Measurements from ENCODE around the gene AKR1B1.

Gene AKR1B1

DNA sequence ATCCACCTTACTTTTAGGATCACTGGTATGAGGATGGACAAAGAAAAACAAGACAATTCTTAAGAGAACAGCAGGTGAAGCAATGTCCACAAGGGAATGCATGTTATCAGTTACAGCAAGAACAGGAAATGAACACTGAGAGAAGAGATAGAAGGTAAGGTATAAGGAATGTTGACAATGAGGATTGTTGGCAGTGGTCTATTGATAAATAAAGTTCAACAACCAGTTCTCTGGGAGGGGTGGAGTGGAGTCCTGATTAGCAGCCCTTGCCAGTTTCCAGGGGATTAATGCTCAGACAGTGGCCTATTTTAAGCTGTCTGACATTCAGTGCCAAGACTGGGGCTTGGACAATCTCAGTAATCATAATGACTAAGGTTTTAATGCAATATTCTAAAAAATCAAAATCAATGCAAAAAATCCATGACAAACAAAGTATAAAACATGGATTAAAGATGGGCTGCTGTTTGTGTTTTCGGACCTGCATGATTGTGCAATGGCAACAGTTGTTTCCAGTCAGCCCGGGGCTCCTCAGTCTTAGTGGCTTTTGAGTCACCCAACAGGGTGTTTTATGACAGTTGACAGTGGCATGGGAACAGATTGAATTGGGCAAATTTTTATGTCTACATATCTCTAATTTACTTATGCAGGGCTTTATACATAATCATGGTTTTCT, 13.8 kb upstream of the AKR1B1 start:
- DNase-seq (ENCODE audit: extremely low spot score, insufficient read length, low read depth) (no peak), FAIRE-seq (no peak)

DNA sequence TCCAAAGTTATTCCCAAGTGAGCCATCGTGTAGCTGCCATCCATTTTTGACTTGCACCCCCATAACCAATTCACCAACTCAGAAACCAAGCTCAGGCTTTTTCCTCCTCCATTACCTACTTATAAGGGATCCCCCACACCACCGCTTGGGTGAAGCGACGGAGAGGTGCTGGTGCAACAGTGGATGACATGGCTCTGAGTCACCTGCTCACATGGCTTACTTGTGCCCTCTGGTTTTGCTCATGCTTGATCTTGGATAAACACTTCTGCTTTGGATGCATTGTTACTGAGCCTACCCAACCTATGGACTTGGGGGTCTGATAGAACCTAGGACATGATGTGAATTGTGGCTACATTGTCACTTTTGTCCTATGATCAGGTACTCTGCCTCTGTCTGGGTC, 12.0 kb upstream of the AKR1B1 start:
- DNase-seq (ENCODE audit: extremely low spot score, insufficient read length, low read depth) (no peak), FAIRE-seq (no peak)

DNA sequence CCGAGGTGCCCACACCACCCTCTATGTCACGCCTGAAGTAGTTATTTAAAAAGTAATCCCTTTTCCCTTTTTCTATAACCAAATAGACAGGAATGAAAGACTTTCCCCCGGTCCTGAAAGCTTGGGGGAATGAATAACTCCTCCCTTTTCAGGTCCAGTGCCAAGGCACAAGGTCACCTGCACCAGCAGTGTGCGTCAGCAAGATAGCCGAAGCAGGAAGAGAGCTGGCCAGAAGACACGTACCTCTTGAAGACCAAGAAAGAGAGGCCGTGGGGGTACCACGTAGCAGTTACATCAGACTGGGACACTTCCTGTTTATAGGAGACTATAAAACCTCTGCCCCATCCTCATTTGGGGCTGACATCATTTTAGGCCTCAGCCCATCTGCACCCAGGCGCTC, 10.7 kb upstream of the AKR1B1 start:
- no peak for FAIRE-seq
- DNase-seq (ENCODE audit: extremely low spot score, insufficient read length, low read depth) = no peak

DNA sequence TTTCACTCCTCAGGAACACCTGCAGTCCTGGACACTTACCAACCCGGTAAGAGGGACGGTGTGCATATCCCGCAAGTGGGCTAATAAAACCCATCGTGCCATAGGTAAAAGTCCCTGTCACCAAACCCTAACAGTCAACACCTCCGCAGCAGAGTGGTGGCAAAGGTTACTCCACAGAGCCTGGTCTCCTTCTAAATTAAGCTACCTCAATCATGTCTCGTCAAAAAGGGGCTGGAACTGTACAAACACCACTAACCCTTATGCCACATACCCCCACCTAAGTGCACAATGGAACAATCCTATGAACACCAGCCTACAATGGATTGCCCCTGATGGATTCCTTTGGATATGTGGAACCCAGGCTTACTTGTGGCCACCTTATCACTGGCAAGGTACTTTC, 9.6 kb upstream of the AKR1B1 start:
- DNase-seq (ENCODE audit: extremely low spot score, insufficient read length, low read depth) = no peak
- FAIRE-seq = no peak

DNA sequence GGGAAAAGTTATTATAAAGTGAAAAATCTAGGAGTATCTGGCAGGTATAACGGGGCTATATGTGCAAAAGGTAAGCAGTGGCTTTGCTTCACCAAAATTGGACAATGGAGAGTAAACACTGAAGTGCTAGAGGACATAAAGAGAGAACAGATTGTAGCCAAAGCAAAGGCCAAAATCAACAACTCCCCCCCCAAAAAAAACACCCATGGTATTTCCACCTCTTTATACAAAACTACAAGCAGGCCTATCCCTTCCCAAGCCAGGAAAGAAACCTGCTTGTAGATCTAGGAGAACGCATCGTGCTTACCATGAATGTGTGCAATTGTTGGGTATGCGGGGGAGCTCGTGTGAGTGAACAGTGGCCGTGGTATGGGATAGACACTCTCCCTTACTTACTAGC, 9.2 kb upstream of the AKR1B1 start:
- FAIRE-seq = no peak
- DNase-seq (ENCODE audit: extremely low spot score, insufficient read length, low read depth) = no peak

DNA sequence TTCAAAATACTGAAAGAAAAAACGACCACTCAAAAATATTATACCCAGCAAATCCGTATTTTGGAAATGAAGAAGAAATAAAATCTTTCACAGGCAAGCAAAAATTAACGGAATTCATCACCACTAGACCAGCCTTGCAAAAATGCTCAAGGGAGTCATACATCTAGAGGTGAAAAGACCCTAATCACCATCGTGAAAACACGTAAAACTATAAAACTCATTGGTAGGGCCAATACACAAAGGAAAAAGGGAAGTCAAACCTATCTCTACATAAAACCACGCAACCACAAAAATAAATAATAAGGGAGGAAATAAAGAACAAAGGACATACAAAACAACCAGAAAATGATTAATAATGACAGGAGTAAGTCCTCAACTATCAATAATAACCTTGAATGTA, 6.6 kb upstream of the AKR1B1 start:
- FAIRE-seq (no peak), DNase-seq (ENCODE audit: extremely low spot score, insufficient read length, low read depth) (no peak)

DNA sequence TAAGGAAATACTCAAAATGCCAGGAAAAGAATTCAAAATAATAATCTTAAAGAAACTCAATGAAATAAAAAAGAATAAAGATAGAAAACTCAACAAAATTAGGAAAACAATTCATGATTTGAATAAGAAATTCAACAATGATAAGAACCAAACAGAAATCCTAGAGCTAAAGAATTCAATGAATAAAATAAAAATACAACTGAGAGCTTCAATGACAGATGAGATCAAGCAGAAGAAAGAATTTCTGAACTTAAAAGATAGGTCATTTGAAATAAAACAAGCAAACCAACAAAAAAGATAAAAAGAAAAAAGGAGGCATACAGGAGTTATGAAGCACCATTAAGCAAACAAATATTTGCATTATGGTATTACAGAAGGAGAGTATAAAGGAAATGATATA, 5.6 kb upstream of the AKR1B1 start:
- FAIRE-seq (no peak), DNase-seq (ENCODE audit: extremely low spot score, insufficient read length, low read depth) (no peak)

DNA sequence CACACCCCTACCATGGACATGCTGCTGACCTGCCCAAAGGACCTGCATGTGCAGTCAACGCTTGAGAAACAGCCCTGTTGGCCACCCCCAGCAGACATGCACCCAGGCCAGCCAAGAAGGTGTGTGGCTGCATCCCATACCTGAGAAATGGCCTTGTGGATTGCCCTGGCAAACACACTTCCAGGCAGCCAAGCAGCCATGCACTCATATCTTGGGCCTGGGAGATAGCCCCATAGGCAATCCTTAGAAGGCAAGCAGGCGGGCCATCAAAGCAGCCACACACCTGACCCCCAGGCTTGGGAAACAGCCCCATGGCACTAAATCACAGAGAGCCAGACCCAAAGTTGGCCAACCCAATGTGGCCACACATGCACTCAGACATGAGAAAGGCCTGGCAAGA, 4.9 kb upstream of the AKR1B1 start:
- FAIRE-seq (no peak), DNase-seq (ENCODE audit: extremely low spot score, insufficient read length, low read depth) (no peak)

DNA sequence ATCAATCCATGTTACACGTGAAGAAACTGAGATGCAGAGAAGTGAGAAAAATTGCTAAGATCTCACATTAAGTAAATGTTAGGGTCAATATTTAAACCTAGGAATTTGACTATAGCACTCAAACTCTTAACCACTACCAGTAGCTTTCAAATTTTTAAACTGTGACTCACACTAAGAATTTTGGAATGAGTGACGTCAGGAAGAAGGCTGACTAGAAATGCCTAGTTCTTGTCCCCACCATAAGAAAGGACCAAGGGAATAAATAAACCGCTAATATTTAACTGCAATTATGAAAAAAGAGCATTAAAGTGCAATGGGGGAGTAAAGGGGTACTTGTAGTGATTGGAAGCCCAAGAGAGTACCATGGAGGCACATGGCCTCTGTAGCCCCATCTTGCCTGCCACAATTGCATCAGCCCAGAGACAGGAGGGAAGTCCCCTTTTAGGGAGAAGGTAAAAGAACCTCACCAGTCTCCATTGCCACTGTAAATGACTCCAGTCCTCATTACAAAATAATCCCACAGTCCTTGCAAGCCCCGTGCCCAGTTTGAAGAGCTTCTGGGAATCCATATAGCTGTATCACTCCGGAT, 3.5 kb upstream of the AKR1B1 start:
- DNase-seq (ENCODE audit: extremely low spot score, insufficient read length, low read depth) = no peak
- no peak for FAIRE-seq

DNA sequence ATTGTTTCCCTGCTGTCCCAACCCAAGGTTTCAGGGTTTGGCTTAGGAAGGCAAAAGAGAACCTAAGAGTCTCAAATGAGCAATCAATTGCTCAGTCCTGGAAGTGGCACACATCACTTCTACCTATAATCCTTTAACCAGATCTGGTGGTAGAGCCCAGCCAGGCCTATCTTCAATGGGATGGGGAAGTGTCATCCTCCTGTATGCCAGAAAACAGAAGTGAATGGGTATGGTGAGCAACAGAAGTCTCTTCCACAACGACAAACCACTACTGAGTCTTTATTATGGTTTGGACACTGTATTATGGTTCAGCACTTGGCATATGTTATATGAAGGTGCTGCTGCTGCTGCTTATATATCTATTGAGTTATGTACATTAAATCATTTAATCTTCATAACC, 3.0 kb upstream of the AKR1B1 start:
- no peak for FAIRE-seq

DNA sequence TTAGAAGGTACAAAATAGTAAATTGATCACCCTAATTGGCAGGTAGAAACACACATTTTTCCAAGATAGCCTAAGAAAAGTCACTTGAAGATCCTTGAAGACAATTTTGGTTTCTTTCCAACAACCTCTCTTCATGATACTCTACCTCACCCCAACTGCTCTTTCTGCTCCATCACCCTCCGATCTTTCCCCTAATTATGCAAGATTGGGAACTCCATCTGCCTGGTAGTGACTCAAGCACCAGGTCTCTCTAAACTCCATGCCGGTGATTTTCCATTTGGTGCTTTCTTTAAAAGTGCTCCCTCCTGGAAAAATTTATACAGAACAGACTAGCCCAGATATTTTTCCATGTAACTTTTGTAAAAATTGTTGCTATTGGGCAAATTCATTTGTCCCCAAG, 1.1 kb upstream of the AKR1B1 start:
- FAIRE-seq = no peak
- DNase-seq (ENCODE audit: extremely low spot score, insufficient read length, low read depth) = no peak

More for the DNA sequence above, 3.0 kb upstream of the AKR1B1 start:
- no peak for DNase-seq (ENCODE audit: extremely low spot score, insufficient read length, low read depth)

DNA sequence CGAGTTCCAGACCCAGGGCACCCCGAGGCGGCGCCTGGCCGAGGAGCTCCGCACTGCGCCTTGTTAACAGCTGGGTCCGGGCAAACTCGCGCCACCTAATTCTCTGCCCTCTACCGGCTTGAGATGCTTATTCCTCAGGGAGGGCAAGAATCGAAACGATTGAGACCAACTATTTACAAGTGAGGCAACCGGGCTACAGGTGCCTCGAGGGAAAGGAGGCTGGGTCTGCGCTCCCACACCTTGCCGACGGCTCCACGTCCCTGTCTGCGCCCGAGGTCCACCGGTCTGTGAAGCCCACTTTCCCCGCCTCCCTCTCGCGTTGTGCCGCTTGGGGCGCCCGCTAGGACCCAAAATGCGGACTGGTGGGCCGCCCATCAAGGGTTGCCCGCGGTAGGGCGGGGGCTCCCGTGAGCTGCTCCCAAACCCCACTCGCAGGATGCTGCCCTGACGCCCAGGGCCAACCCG, 527 bp downstream of the AKR1B1 start:
- peak; percentile 49 for FAIRE-seq
- DNase-seq (ENCODE audit: extremely low spot score, insufficient read length, low read depth) = peak; percentile 20

DNA sequence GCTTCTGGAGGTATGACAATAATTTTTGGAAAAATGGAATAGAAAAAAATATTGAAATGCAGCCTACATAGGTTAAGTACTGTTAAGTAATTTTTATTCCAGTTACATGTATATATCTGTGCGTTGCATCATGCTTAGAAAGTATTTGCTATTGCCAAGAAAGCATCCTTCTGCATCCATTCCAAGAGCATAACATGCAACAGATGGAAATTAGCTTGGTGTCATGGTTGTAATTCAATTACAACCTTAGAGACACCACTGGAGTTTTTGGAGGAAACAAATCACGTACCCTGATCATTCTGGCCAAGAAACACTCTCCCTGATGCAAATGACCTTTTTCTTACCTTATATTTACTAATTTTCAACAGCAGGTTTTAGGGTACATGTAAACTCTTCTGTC, 1.7 kb downstream of the AKR1B1 start:
- no peak for FAIRE-seq
- no peak for DNase-seq (ENCODE audit: extremely low spot score, insufficient read length, low read depth)

DNA sequence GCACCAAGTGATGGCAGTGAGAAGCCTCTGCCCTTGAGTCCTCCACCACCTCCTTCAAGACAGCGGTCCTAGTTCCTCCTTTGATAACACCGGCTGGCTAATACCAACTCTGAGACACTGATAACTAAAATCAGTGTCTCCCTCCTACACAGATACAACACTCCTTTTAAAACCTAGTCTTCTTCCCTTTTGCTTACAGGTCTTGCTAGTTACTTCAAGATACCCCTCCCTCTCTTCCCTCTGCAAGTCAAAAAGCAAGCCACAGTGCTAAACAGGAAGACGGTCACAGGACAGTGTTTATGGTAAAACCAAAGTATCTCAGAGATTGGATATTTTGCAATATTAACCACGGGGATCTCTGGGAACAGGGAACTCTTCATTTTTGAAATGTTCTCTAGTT, 4.6 kb downstream of the AKR1B1 start:
- FAIRE-seq = no peak
- DNase-seq (ENCODE audit: extremely low spot score, insufficient read length, low read depth) = no peak

DNA sequence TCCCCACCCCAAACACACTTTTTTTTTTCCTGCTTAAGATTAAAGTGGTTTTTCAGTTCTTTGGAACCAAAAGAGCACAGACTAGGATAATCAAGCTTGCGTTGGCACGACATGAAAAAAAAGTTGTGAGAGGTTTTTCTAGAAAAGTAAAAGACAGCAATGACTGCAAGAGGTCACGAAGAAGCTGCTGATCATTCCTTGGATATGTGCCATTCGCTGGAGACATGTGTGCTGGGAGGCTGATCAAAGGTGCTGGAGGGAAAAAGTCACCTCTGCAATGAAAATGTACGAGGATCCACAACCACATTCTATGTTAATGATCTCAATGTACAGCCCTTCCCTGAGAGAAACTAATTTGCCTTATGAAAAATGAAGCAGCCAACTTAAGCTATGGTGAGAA, 5.4 kb downstream of the AKR1B1 start:
- FAIRE-seq (no peak), DNase-seq (ENCODE audit: extremely low spot score, insufficient read length, low read depth) (no peak)

DNA sequence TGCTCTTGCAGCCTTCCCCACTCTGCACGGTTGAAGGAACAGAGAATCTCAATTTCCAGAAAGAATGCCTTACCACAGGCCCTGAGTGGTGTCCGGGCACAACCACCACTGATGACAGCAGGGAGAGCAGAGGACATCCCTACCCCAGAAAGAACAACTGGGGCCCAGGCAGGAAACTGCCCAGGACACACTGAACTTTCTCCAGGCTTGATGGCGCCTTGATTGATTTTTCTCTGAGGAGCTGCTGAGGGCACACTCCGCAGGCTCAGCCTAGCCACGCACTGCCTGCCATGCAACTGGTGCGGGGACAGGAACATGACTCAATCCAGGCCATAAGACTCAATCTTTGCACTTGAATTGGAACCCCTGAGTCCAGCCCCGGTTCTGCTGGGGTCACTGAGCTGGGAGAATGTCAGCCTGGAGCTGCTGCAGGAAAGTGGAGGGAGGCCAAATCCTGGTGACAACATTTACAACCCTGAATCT, 5.9 kb downstream of the AKR1B1 start:
- FAIRE-seq (no peak), DNase-seq (ENCODE audit: extremely low spot score, insufficient read length, low read depth) (no peak)

DNA sequence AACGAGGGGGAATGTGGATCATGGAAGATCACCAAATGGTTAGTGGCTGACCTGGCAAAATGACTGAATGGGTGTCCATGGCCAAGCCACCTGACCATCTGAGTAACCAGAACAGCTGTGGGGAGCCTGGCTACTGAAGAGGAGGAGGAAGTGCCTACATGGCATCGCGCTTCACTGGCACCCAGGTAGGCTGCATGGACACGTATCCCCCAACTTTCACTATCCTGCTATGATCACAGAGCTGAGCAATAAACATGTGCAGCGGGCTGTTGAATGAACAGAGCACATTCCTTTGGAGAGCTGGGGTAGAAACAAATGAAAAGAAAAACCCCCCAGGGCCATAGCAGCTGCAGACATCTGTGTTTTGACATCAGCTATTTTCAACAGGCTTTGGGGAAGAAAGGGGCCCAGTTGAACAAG, 6.5 kb downstream of the AKR1B1 start:
- FAIRE-seq = no peak

DNA sequence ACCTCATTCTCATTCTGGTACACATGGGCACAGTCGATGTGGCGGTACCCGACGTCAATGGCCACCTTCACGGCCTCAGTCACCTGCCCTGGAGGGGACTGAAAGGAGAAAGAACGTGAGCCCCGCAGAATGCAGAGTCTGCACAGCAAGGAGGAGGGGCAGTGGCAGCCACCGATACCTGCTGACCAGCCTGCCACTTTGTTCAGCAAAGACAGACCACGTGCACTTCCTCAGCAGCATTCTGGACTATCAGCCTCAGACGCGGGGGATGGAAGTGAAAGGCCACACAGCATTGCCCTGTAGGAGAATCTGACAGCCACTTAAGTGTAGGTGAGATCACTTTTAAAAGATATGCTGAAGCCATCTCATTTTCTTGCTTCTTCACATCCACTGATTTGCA, 7.2 kb downstream of the AKR1B1 start:
- DNase-seq (ENCODE audit: extremely low spot score, insufficient read length, low read depth) = no peak
- no peak for FAIRE-seq

More for the DNA sequence above, 6.5 kb downstream of the AKR1B1 start:
- no peak for DNase-seq (ENCODE audit: extremely low spot score, insufficient read length, low read depth)

DNA sequence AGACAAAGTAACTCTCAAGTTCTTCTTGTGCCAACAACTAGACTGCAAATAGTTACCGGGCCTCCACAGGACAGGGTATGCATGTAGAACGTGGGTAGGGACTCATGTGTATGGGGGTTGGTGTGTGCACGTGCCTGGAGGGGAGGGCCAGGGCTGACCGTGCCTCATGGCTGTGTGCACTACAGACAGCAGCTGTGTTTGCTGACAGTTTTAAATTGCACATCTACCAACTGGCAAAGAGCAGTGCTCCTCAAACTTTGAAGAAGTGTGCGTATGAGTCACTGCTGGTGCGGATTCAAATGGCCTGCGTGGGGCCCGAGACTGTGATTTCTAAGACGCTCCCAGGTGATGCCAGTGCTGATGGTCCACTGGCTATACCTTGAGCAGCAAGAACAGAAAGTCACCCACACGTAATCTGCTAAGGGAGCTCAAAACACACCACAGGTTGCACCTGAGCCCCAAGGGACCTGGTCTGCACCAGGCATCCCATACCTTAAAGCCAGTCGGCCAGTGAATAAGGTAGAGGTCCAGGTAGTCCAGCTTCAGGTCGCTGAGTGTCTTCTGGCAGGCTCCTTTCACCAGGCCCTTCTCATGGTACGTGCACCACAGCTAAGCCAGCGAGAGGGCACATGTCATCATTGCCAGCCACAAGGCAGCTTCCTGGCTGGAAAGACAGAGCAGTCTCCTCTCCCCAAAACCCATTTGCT, 8.5 kb downstream of the AKR1B1 start:
- DNase-seq (ENCODE audit: extremely low spot score, insufficient read length, low read depth) = no peak
- FAIRE-seq = no peak

DNA sequence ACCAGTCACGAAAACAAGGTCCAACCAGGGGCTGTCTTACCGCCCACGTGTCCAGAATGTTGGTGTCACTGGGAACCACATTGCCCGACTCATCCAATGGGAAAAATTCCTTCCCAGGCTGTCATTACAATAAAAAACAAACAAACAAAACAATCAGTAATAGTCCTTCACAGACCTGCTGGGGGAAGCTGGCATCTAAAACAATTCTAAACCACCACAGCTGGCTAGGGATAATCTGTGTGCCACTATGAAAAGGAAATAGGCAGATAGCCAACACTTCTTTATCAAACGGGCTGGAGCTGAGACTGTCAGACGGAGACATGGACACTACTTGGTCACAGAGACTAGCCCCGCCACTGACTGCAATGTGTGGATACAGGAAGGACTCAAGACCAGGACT, 9.2 kb downstream of the AKR1B1 start:
- FAIRE-seq = no peak
- no peak for DNase-seq (ENCODE audit: extremely low spot score, insufficient read length, low read depth)
